Stimulated activated CD8-positive, alpha-beta memory T cell treated with anti-CD3 and anti-CD28 coated beads, Interleukin-12 subunit alpha, Interleukin-12 subunit beta, amount 100 ng/mL, for 24 hours (primary cell): ENCODE data around the gene RERE.
"Not testable (repeated sequence)": the region's sequence is repeated elsewhere in the genome, so short reads cannot be mapped to it uniquely, and the experiment has no call there.

Source experiments
- DNase-seq: peaks from one replicate; pipeline ENCODE4 v3.0.0-alpha.2; 2020; ENCODE audit errors: extremely low read depth

Gene RERE

GRCh38 chr1:8752921-8753713 lies 64.3 kb downstream of the RERE start:
- DNase-seq, result no peak

GRCh38 chr1:8752411-8752810 lies 65.0 kb downstream of the RERE start:
- no peak for DNase-seq

GRCh38 chr1:8751984-8752383 lies 65.5 kb downstream of the RERE start:
- no peak for DNase-seq

- DNase-seq, result no peak
Observed at GRCh38 chr1:8747879-8748825, 69.3 kb downstream of the RERE start.

- DNase-seq, result no peak
Observed at GRCh38 chr1:8746554-8746953, 70.9 kb downstream of the RERE start.

GRCh38 chr1:8745749-8746390 lies 71.6 kb downstream of the RERE start:
- DNase-seq, result no peak

GRCh38 chr1:8745346-8745745 lies 72.1 kb downstream of the RERE start:
- DNase-seq, result no peak

- no peak for DNase-seq
Observed at GRCh38 chr1:8742022-8742924, 75.2 kb downstream of the RERE start.

- no peak for DNase-seq
Observed at GRCh38 chr1:8740034-8740449, 77.4 kb downstream of the RERE start.

GRCh38 chr1:8739377-8739776 lies 78.1 kb downstream of the RERE start:
- no peak for DNase-seq

GRCh38 chr1:8736927-8737326 lies 80.5 kb downstream of the RERE start:
- DNase-seq, result no peak

- no peak for DNase-seq
Observed at GRCh38 chr1:8733484-8733883, 84.0 kb downstream of the RERE start.

GRCh38 chr1:8731162-8731561 lies 86.3 kb downstream of the RERE start:
- no peak for DNase-seq

- DNase-seq, result no peak
Observed at GRCh38 chr1:8728464-8728863, 89.0 kb downstream of the RERE start.

GRCh38 chr1:8727809-8728213 lies 89.6 kb downstream of the RERE start:
- no peak for DNase-seq

GRCh38 chr1:8727316-8727715 lies 90.1 kb downstream of the RERE start:
- DNase-seq, result not testable (repeated sequence)

GRCh38 chr1:8726801-8727186 lies 90.6 kb downstream of the RERE start:
- not testable (repeated sequence) for DNase-seq

GRCh38 chr1:8723010-8723409 lies 94.4 kb downstream of the RERE start:
- no peak for DNase-seq

GRCh38 chr1:8722366-8722765 lies 95.1 kb downstream of the RERE start:
- DNase-seq, result no peak

GRCh38 chr1:8721679-8722324 lies 95.6 kb downstream of the RERE start:
- DNase-seq, result no peak

GRCh38 chr1:8720347-8720746 lies 97.1 kb downstream of the RERE start:
- no peak for DNase-seq
